H1 (cell line): ENCODE results near the gene ZBED4. TPM values are rescaled to one million over a fixed set of nuclear protein-coding genes. Genes with fewer than 3 reads are reported as not detected.

Source experiments
- CTCF ChIA-PET: fragments of 300-600 bp; sonication (Branson Sonifier 250); formaldehyde crosslinking; loops from one replicate; lab custom pipeline; 2021; ENCODE audit not compliant: partially characterized antibody; lab: Charles Lee
- POLR2A ChIA-PET: fragments of 300-600 bp; sonication (Branson Sonifier 250); formaldehyde crosslinking; loops from one replicate; lab custom pipeline; 2021; ENCODE audit warnings: inconsistent platforms; ENCODE audit not compliant: partially characterized antibody; lab: Charles Lee
- DNase-seq, 2 experiments: peaks; one replicate each; pipeline versions ENCODE4 v3.0.0 to v3.0.0-alpha.2; 2010 to 2022; ENCODE audit warnings: low spot score in 2 of 2, low read depth in 1 of 2, mixed read lengths in 1 of 2
- FAIRE-seq: peaks from 2 replicates; lab custom pipeline; 2011; peaks lifted over from hg19 to GRCh38; lab: Jason Lieb, UNC
- H2AFZ ChIP-seq: 2 replicates; pipeline ENCODE4 v1.8.1; 2012; ENCODE audit warnings: low read length, inconsistent platforms
- H2AK5ac ChIP-seq: 2 replicates; pipeline ENCODE4 v1.6.1; 2013; ENCODE audit warnings: low read depth, low read length
- H2BK120ac ChIP-seq: replicated peaks from 2 replicates; pipeline ENCODE3; 2013; ENCODE audit warnings: low read depth, low read length, inconsistent platforms
- H2BK12ac ChIP-seq: 2 replicates; pipeline ENCODE4 v1.6.1; 2013; ENCODE audit warnings: low read depth, low read length
- H2BK15ac ChIP-seq: 2 replicates; pipeline ENCODE4 v1.6.1; 2013; ENCODE audit warnings: low read length
- H2BK20ac ChIP-seq: 2 replicates; pipeline ENCODE4 v1.6.1; 2013; ENCODE audit warnings: low read length
- H2BK5ac ChIP-seq: 2 replicates; pipeline ENCODE4 v1.6.1; 2013; ENCODE audit warnings: low read depth, low read length
- H3K14ac ChIP-seq: 2 replicates; pipeline ENCODE4 v1.6.1; 2013; ENCODE audit warnings: inconsistent platforms; ENCODE audit not compliant: insufficient read length
- H3K18ac ChIP-seq: 2 replicates; pipeline ENCODE4 v1.6.1; 2013; ENCODE audit warnings: low read length; ENCODE audit errors: extremely low read depth
- H3K23ac ChIP-seq: 2 replicates; pipeline ENCODE4 v1.6.1; 2013; ENCODE audit warnings: inconsistent platforms; ENCODE audit not compliant: insufficient read length
- H3K23me2 ChIP-seq: 2 replicates; pipeline ENCODE4 v1.6.1; 2013; ENCODE audit warnings: low read depth, low read length
- H3K27ac ChIP-seq: 2 replicates; pipeline ENCODE4 v1.6.1; 2011; ENCODE audit warnings: low read depth, low read length, inconsistent platforms
- H3K27me3 ChIP-seq, 4 experiments: replicated peaks in 1 of 4; 1 replicate in 1 of 4; 2 replicates in 3 of 4; pipeline versions ENCODE4 v1.6.1 to v1.8.1; 2011 to 2013; ENCODE audit warnings: low read length in 3 of 4, mild to moderate bottlenecking in 3 of 4, inconsistent platforms in 2 of 4, mixed read lengths in 2 of 4, moderate library complexity in 1 of 4; ENCODE audit not compliant: control insufficient read depth in 3 of 4, insufficient read depth in 3 of 4; ENCODE audit errors: extremely low read depth in 1 of 4
- H3K36me3 ChIP-seq, 4 experiments: 2 replicates each; pipeline versions ENCODE4 v1.6.1 to v1.8.1; 2011 to 2013; ENCODE audit warnings: mild to moderate bottlenecking in 4 of 4, low read length in 3 of 4, moderate library complexity in 2 of 4, control low read depth in 1 of 4, inconsistent platforms in 1 of 4; ENCODE audit not compliant: insufficient read depth in 4 of 4, control insufficient read depth in 2 of 4
- H3K4ac ChIP-seq: replicated peaks from 2 replicates; pipeline ENCODE3; 2013; ENCODE audit warnings: low read length, low read depth, mixed read lengths, inconsistent platforms; ENCODE audit not compliant: insufficient read length
- H3K4me1 ChIP-seq, 4 experiments: replicated peaks in 1 of 4; 1 replicate in 1 of 4; 2 replicates in 3 of 4; pipeline versions ENCODE4 v1.6.1 to v1.8.1; 2011 to 2013; ENCODE audit warnings: low read length in 3 of 4, inconsistent platforms in 2 of 4, mixed read lengths in 1 of 4; ENCODE audit not compliant: insufficient read depth in 4 of 4, control insufficient read depth in 3 of 4
- H3K4me2 ChIP-seq, 2 experiments: 2 replicates each; pipeline versions ENCODE4 v1.6.1 to v1.8.1; 2011 to 2013; ENCODE audit warnings: low read depth in 2 of 2, low read length in 2 of 2, control low read depth in 1 of 2, inconsistent platforms in 1 of 2, mild to moderate bottlenecking in 1 of 2; ENCODE audit not compliant: insufficient read depth in 1 of 2
- H3K4me3 ChIP-seq, 4 experiments: fragments of 200-600, 300-600 bp in 1 of 4; sonication (generic), shearing (Covaris generic), sonication (Bioruptor Twin) in 1 of 4; 2 replicates each; pipeline versions ENCODE4 v1.5.1 to v1.8.1; 2011 to 2016; ENCODE audit warnings: low read length in 4 of 4, low read depth in 3 of 4, control low read depth in 2 of 4, inconsistent platforms in 2 of 4, mild to moderate bottlenecking in 2 of 4, mixed read lengths in 1 of 4, moderate library complexity in 1 of 4; ENCODE audit not compliant: insufficient read depth in 2 of 4; ENCODE audit errors: extremely low read depth in 1 of 4
- H3K56ac ChIP-seq: replicated peaks from 2 replicates; pipeline ENCODE3; 2013; ENCODE audit warnings: low read depth, mild to moderate bottlenecking, mixed read lengths, low read length, inconsistent platforms; ENCODE audit not compliant: insufficient read length
- H3K79me1 ChIP-seq: 2 replicates; pipeline ENCODE4 v1.6.1; 2013; ENCODE audit warnings: low read depth, low read length, control low read depth
- H3K79me2 ChIP-seq, 2 experiments: 2 replicates each; pipeline versions ENCODE4 v1.6.1 to v1.8.1; 2012 to 2013; ENCODE audit warnings: low read length in 2 of 2, mild to moderate bottlenecking in 2 of 2, inconsistent platforms in 1 of 2; ENCODE audit not compliant: insufficient read depth in 2 of 2, control insufficient read depth in 1 of 2
- H3K9ac ChIP-seq, 4 experiments: replicated peaks in 1 of 4; 1 replicate in 1 of 4; 2 replicates in 3 of 4; pipeline versions ENCODE4 v1.6.1 to v1.8.1; 2011 to 2013; ENCODE audit warnings: low read depth in 3 of 4, low read length in 3 of 4, control low read depth in 2 of 4, mild to moderate bottlenecking in 2 of 4, moderate library complexity in 2 of 4, inconsistent platforms in 1 of 4; ENCODE audit errors: extremely low read depth in 1 of 4
- H3K9me3 ChIP-seq, 2 experiments: 2 replicates each; pipeline versions ENCODE4 v1.6.1 to v1.8.1; 2012 to 2013; ENCODE audit warnings: mild to moderate bottlenecking in 2 of 2, moderate library complexity in 2 of 2, control low read depth in 1 of 2, inconsistent platforms in 1 of 2, low read depth in 1 of 2, low read length in 1 of 2, mixed read lengths in 1 of 2; ENCODE audit not compliant: insufficient read depth in 2 of 2
- H4K20me1 ChIP-seq, 2 experiments: replicated peaks in 1 of 2; 2 replicates each; pipeline versions ENCODE3 to v1.8.1; 2011 to 2013; ENCODE audit warnings: inconsistent platforms in 2 of 2, low read length in 2 of 2, mild to moderate bottlenecking in 1 of 2; ENCODE audit not compliant: insufficient read depth in 2 of 2, control insufficient read depth in 1 of 2
- H4K5ac ChIP-seq: 2 replicates; pipeline ENCODE4 v1.6.1; 2013; ENCODE audit warnings: low read length, low read depth, mixed read lengths, inconsistent platforms; ENCODE audit not compliant: insufficient read length
- H4K8ac ChIP-seq: 2 replicates; pipeline ENCODE4 v1.8.0; 2013; ENCODE audit warnings: mild to moderate bottlenecking, moderate library complexity, low read length, inconsistent platforms; ENCODE audit not compliant: insufficient read depth; ENCODE audit errors: extremely low read depth
- H4K91ac ChIP-seq: replicated peaks from 2 replicates; pipeline ENCODE3; 2013; ENCODE audit warnings: low read length, mixed read lengths, inconsistent platforms; ENCODE audit not compliant: insufficient read length
- ASH2L ChIP-seq: fragments of 200-600, 300-600 bp; sonication (generic); IDR thresholded peaks from one replicate; pipeline ENCODE4 v1.7.1; 2017; ENCODE audit warnings: low read length
- CEBPB ChIP-seq: IDR thresholded peaks from 2 replicates; pipeline ENCODE4 v1.6.1; 2012; ENCODE audit warnings: low read depth, low read length
- CTBP2 ChIP-seq: IDR thresholded peaks from 2 replicates; pipeline ENCODE4 v1.7.0; 2011; ENCODE audit warnings: borderline replicate concordance, mild to moderate bottlenecking, moderate library complexity, mixed read lengths, low read length; ENCODE audit not compliant: insufficient read depth, insufficient read length
- MAX ChIP-seq: IDR thresholded peaks from 2 replicates; pipeline ENCODE4 v1.6.1; 2012; ENCODE audit warnings: inconsistent platforms
- NANOG ChIP-seq: IDR thresholded peaks from 2 replicates; pipeline ENCODE4 v1.6.1; 2011; ENCODE audit warnings: low read length, low read depth, mild to moderate bottlenecking, inconsistent platforms; ENCODE audit not compliant: insufficient read depth, poor library complexity, severe bottlenecking
- POLR2AphosphoS5 ChIP-seq: IDR thresholded peaks from 2 replicates; pipeline ENCODE4 v1.6.1; 2011; ENCODE audit warnings: low read depth, low read length
- RAD21 ChIP-seq, 2 experiments: IDR thresholded peaks in 1 of 2; conservative IDR thresholded peaks in 1 of 2; 2 replicates each; pipeline ENCODE4 v1.6.1; 2011; ENCODE audit warnings: low read depth in 2 of 2, low read length in 2 of 2, improper control_type of control experiment in 1 of 2, inconsistent platforms in 1 of 2, mild to moderate bottlenecking in 1 of 2, moderate library complexity in 1 of 2
- RNF2 ChIP-seq: fragments of 200-900, 300-1000 bp; sonication (generic); IDR thresholded peaks from 2 replicates; pipeline ENCODE4 v1.7.1; 2016; ENCODE audit warnings: borderline replicate concordance, low read depth, mild to moderate bottlenecking, antibody characterized with exemption, low read length; ENCODE audit not compliant: poor library complexity, severe bottlenecking; ENCODE audit errors: missing control alignments
- TCF12 ChIP-seq: IDR thresholded peaks from 2 replicates; pipeline ENCODE4 v1.6.1; 2011; ENCODE audit warnings: low read depth, mild to moderate bottlenecking, low read length
- WGBS, 2 experiments: shearing (Covaris generic) in 1 of 2; methylation state at CpG; one replicate each; pipeline versions ENCODE4 v1.1.6 to v1.1.7; 2013 to 2015; ENCODE audit warnings: low lambda C conversion rate in 2 of 2, mixed read lengths in 2 of 2, inconsistent platforms in 1 of 2, low coverage in 1 of 2, missing lambda C conversion rate in 1 of 2; ENCODE audit not compliant: insufficient replicate concordance in 2 of 2, insufficient coverage in 1 of 2, insufficient read length in 1 of 2; ENCODE audit errors: extremely low coverage in 1 of 2, missing lambda C conversion rate in 1 of 2; 5-methylcytosine and 5-hydroxymethylcytosine counted together
- polyA plus RNA-seq, 7 experiments: library from polyadenylated mRNA; depleted of rRNA in 3 of 7; stranded (reverse) in 5 of 7; unstranded in 2 of 7; fragments of >200 nt in 5 of 7; fragments of 200-250 nt in 2 of 7; gene quantifications; 1 replicate in 5 of 7; 2 replicates in 1 of 7; 4 replicates in 1 of 7; pipeline versions ENCODE4 v1.2.1 to v1.2.3, GENCODE V29; 2011 to 2013; ENCODE audit warnings: missing spikeins in 2 of 7, mixed read lengths in 2 of 7
- total RNA-seq: library from RNA; stranded (reverse); fragmentation: NEBNext Ultra II Directional; extraction: Animal tissue kit (Norgen Biotek cat#: 25700); gene quantifications from 2 replicates; pipeline ENCODE4 v1.2.1, GENCODE V29; 2021

ZBED4 gene
- total and polyA plus RNA-seq, 2 of the 8 experiments (the other 6 are each of a cell fraction or from before 2014, with no cell fraction given) = 11.0 to 28.3 TPM

- CTCF ChIA-PET = interaction anchor here (0.7 to 2.0 kb wide), 2 partner anchors 9 to 109 kb away, joined by 3 to 7 read pairs; no protein-coding TSS in a partner anchor
- peaks cover 2 to 3% of the 10 kb centered on the region in 2 experiments for H4K20me1 ChIP-seq
- peaks cover 0 to 5% of the 10 kb centered on the region in 2 experiments; a peak in 1 of 4 replicates for H3K79me2 ChIP-seq
- peaks cover 3% of the 10 kb centered on the region; the same call in 1 of the 2 replicates for H3K79me1 ChIP-seq
- DNase-seq = no peak
- no peak overlapping the region for H3K4ac ChIP-seq
- H3K4me1 ChIP-seq = peaks cover 0 to 10% (median 1%) of the 10 kb centered on the region in 4 experiments; a peak in 5 of 7 replicates
- H2BK12ac ChIP-seq = 0 out of 2 replicates have a peak overlapping the region, but pooled peaks have one; percentile 12
- no peak overlapping the region for H2BK15ac ChIP-seq
- H3K9ac ChIP-seq = no peak overlapping the region
- no peak overlapping the region for H4K5ac ChIP-seq
- no peak overlapping the region for H4K91ac ChIP-seq
- no peak for FAIRE-seq
- no peak overlapping the region for H3K4me2 ChIP-seq
- WGBS, 2 experiments = 94% methylated on average over 33 of the region's 35 CpGs; no CpG with 5 or more reads in 1 of the 2 experiments
- no peak overlapping the region for H3K14ac ChIP-seq
- no peak overlapping the region; the same call in 1 of the 2 replicates for H4K8ac ChIP-seq
- H3K27me3 ChIP-seq = no peaks in the 10 kb centered on the region; a peak in 2 of 7 replicates
- H2BK120ac ChIP-seq = no peak overlapping the region
- 0 out of 2 replicates have a peak overlapping the region, but pooled peaks have one; percentile 9 for H2BK5ac ChIP-seq
- peaks cover 0 to 3% (median 2%) of the 10 kb centered on the region in 4 experiments; a peak in 1 of 8 replicates for H3K36me3 ChIP-seq
- H2BK20ac ChIP-seq = no peak overlapping the region
- H3K18ac ChIP-seq = no peak overlapping the region
- H3K23me2 ChIP-seq = peaks cover 9% of the 10 kb centered on the region; the same call in 1 of the 2 replicates
- H3K23ac ChIP-seq = no peak overlapping the region
- no peaks in the 10 kb centered on the region for H3K9me3 ChIP-seq
- H2AFZ ChIP-seq = no peak overlapping the region
- POLR2A ChIA-PET = interaction anchor here (0.6 kb wide), 1 partner anchor 9 kb away, joined by 5 read pairs; no protein-coding TSS in a partner anchor
- H3K27ac ChIP-seq = no peak overlapping the region; the same call in 1 of the 2 replicates
- H3K56ac ChIP-seq = no peak overlapping the region
- H2AK5ac ChIP-seq = no peak overlapping the region
- H3K4me3 ChIP-seq = no peak overlapping the region
- TF ChIP-seq NANOG (no peak), ASH2L (no peak), RNF2 (no peak), MAX (no peak), POLR2AphosphoS5 (no peak), CTBP2 (no peak), TCF12 (no peak), CEBPB (no peak), RAD21 (IDR thresholded peaks at IDR 0.05 in 1 of 2, conservative IDR thresholded peaks at IDR 0.05 in 1 of 2; ENCODE audit: low read depth in 2 of 2, low read length in 2 of 2) (no peak)
These were observed 68.0 kb downstream of the ZBED4 start for GRCh38 chr22:49921508-49922278.
